ENCODE measurements around the gene KCNJ10. TPM values are rescaled to one million over a fixed set of nuclear protein-coding genes. Genes with fewer than 3 reads are reported as not detected.
A peak's percentile ranks its signal among the peaks of the same experiment; 100 is the strongest.

KCNJ10 gene
- total and polyA plus RNA-seq, 2 donors from 2014 or later: 4.9 to 57.6 TPM

DNA sequence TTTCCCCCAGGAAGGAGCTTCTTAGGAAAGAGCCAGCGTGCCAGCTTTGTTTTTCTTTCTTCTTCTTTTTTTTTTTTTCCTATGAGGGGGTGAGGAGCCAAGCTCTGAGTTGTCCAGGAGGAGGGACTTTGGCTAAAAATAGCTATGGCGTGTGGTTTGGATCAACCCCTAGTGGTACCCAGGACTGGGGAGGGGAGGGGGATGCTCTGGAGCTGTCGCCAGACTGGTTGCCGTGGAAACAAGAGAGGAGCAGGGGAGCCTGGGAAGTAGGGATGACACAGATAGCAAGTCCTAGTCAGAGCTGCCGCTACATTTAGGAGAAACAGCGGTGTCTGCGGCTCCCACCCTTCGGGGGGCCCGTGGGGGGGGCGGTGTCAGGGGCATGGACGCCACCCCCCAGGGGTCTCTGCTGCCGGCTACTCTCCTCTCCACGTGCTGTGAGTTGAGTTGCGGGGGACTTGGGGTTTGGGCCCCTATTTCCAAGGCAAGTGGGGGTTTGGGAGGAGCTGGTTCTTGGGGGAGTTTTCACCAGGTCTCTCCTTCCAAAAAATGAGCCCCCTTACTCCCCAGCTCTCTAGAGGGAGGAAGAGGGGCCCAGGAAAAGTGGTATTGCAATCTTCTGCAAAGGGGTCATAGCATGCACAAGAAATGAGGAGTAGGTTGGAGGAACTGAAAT is 11.4 kb upstream of the KCNJ10 start, which contains the start of gene KCNJ9:
TSS of gene KCNJ9 (plus strand) at position 278 of the 676 bp plus-strand sequence. CDS start 2,493 bp downstream, outside the sequence.
- FAIRE-seq (no peak), DNase-seq (peak in 2 of 5 donors; percentile 37 to 46)
- intact Hi-C loops (cut with DNase I): no loop called here
- H3K36me3 ChIP-seq (ENCODE audit: control insufficient read depth in 2 of 3, insufficient read depth in 3 of 3, low read length in 3 of 3): no peaks in the 10 kb centered on the region
- peaks cover 0 to 6% (median 0%) of the 10 kb centered on the region in 3 donors for H3K4me1 ChIP-seq (ENCODE audit: control insufficient read depth in 2 of 3, insufficient read depth in 2 of 3, low read depth in 1 of 3, low read length in 3 of 3)
- H3K9ac ChIP-seq (ENCODE audit: low read length in 3 of 3): no peak within 1 kb of the TSS
- no peaks in the 10 kb centered on the region for H3K9me3 ChIP-seq (ENCODE audit: control insufficient read depth in 2 of 3, insufficient read depth in 1 of 3, low read length in 3 of 3)
- peaks cover 14% of the 10 kb centered on the region for H3K27me3 ChIP-seq (ENCODE audit: control insufficient read depth, insufficient read depth, low read length)
- no peak within 1 kb of the TSS for H3K4me3 ChIP-seq (ENCODE audit: low read length in 3 of 3)
- TF ChIP-seq, protein P1, sequence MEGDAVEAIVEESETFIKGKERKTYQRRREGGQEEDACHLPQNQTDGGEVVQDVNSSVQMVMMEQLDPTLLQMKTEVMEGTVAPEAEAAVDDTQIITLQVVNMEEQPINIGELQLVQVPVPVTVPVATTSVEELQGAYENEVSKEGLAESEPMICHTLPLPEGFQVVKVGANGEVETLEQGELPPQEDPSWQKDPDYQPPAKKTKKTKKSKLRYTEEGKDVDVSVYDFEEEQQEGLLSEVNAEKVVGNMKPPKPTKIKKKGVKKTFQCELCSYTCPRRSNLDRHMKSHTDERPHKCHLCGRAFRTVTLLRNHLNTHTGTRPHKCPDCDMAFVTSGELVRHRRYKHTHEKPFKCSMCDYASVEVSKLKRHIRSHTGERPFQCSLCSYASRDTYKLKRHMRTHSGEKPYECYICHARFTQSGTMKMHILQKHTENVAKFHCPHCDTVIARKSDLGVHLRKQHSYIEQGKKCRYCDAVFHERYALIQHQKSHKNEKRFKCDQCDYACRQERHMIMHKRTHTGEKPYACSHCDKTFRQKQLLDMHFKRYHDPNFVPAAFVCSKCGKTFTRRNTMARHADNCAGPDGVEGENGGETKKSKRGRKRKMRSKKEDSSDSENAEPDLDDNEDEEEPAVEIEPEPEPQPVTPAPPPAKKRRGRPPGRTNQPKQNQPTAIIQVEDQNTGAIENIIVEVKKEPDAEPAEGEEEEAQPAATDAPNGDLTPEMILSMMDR (IDR thresholded peaks at IDR 0.05; ENCODE audit: borderline replicate concordance, extremely low read depth, insufficient read depth): no peak
- no peak within 1 kb of the TSS for H3K27ac ChIP-seq (ENCODE audit: low read depth in 2 of 2, low read length in 2 of 2)

DNA sequence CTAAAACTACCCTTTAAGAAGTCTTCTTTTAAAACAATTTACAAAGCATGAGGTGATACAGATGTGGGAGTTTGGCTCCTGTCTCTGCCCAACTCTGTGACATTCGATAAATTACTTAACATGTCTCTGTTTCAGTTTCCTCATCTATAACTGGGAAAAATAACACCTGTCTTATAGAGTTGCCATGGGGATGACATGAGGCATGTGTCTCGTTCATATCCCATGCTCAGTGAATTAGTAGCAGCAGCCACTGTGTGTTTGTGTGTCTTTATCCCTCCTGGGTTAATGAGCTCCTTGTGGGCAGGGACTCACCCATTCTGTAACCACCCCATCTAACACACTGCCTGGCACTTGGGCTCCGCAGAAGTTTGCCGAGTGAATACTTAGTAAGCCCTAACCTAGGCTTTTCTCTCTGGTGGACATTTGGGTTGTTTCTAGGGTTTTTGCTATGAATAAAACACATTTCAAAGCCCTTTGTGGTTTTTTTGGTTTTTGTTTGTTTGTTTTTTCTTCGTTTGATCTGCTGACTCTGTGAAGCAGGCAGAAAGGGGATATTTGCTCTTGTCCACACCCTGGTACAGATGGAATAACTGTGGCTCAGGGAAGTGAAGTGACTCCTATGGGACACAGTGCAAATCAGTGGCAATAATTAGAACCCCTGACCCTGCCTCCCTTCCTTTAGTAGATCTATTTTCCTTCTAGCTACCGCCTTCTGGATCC is 10.6 kb upstream of the KCNJ10 start:
- H3K36me3 ChIP-seq (ENCODE audit: control insufficient read depth in 2 of 3, insufficient read depth in 3 of 3, low read length in 3 of 3): no peaks in the 10 kb centered on the region
- TF ChIP-seq, protein P1 (IDR thresholded peaks at IDR 0.05; ENCODE audit: borderline replicate concordance, extremely low read depth, insufficient read depth): no peak
- no peaks in the 10 kb centered on the region for H3K9me3 ChIP-seq (ENCODE audit: control insufficient read depth in 2 of 3, insufficient read depth in 1 of 3, low read length in 3 of 3)
- H3K27me3 ChIP-seq (ENCODE audit: control insufficient read depth, insufficient read depth, low read length): peaks cover 14% of the 10 kb centered on the region
- no peak overlapping the region for H3K9ac ChIP-seq (ENCODE audit: low read length in 3 of 3)
- intact Hi-C loops (cut with DNase I): no loop called here
- no peak for FAIRE-seq
- no peak overlapping the region for H3K27ac ChIP-seq (ENCODE audit: low read depth in 2 of 2, low read length in 2 of 2)
- peak in 1 of 5 donors; percentile 14 for DNase-seq
- H3K4me1 ChIP-seq (ENCODE audit: control insufficient read depth in 2 of 3, insufficient read depth in 2 of 3, low read depth in 1 of 3, low read length in 3 of 3): peaks cover 0 to 6% (median 0%) of the 10 kb centered on the region in 3 donors
- H3K4me3 ChIP-seq (ENCODE audit: low read length in 3 of 3): no peak overlapping the region

DNA sequence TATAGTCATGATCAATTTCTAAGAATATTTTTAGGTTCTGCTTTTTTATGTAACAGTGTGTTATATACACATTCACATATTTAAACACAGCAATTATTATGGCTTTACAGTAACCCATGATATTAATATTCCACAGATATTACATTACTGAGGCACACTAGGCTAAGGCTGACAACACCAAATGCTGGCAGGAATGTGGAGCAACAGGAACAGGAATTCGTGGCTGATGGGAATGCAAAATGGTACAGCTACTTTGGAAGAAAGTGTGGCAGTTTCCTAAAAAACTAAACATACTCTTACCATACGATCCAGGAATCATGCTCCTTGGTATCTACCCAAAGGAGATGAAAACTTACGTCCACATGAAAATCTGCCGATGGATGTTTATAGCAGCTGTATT is 9.5 kb upstream of the KCNJ10 start:
- peaks cover 14% of the 10 kb centered on the region for H3K27me3 ChIP-seq (ENCODE audit: control insufficient read depth, insufficient read depth, low read length)
- H3K4me1 ChIP-seq (ENCODE audit: control insufficient read depth in 2 of 3, insufficient read depth in 2 of 3, low read depth in 1 of 3, low read length in 3 of 3): peaks cover 0 to 6% (median 0%) of the 10 kb centered on the region in 3 donors
- TF ChIP-seq, protein P1 (IDR thresholded peaks at IDR 0.05; ENCODE audit: borderline replicate concordance, extremely low read depth, insufficient read depth): no peak
- H3K9me3 ChIP-seq (ENCODE audit: control insufficient read depth in 2 of 3, insufficient read depth in 1 of 3, low read length in 3 of 3): no peaks in the 10 kb centered on the region
- DNase-seq (peak in 1 of 5 donors; percentile 5), FAIRE-seq (no peak)
- intact Hi-C loops (cut with DNase I): no loop called here
- H3K36me3 ChIP-seq (ENCODE audit: control insufficient read depth in 2 of 3, insufficient read depth in 3 of 3, low read length in 3 of 3): no peaks in the 10 kb centered on the region
- H3K4me3 ChIP-seq (ENCODE audit: low read length in 3 of 3): no peak overlapping the region
- H3K9ac ChIP-seq (ENCODE audit: low read length in 3 of 3): no peak overlapping the region
- no peak overlapping the region for H3K27ac ChIP-seq (ENCODE audit: low read depth in 2 of 2, low read length in 2 of 2)

All from kidney (tissue), 14 donors.